DOHH2 (cell line): ENCODE data around the gene MYZAP.

Experiments used
- H3F3A ChIP-seq: fragments of 200-600 bp; sonication (generic), shearing (Covaris generic); 2 replicates; pipeline ENCODE4 v1.6.0; 2016; ENCODE audit warnings: antibody characterized with exemption, mild to moderate bottlenecking; ENCODE audit not compliant: control insufficient read depth, insufficient read depth
- H3K27ac ChIP-seq: fragments of 200-600 bp; sonication (generic); 2 replicates; pipeline ENCODE4 v1.5.1; 2014; ENCODE audit warnings: low read depth, mild to moderate bottlenecking, low read length, moderate library complexity
- H3K27me3 ChIP-seq: fragments of 200-600 bp; sonication (generic); 2 replicates; pipeline ENCODE4 v1.6.1; 2014; ENCODE audit warnings: mild to moderate bottlenecking, low read length, mixed read lengths; ENCODE audit not compliant: control insufficient read depth
- H3K36me3 ChIP-seq: fragments of 200-600 bp; sonication (generic); 2 replicates; pipeline ENCODE4 v1.6.1; 2014; ENCODE audit warnings: mild to moderate bottlenecking, low read length, moderate library complexity, mixed read lengths; ENCODE audit not compliant: control insufficient read depth
- H3K4me1 ChIP-seq: fragments of 200-600 bp; sonication (generic); 2 replicates; pipeline ENCODE4 v1.6.1; 2014; ENCODE audit warnings: mild to moderate bottlenecking, low read length, mixed read lengths; ENCODE audit not compliant: control insufficient read depth
- H3K4me2 ChIP-seq: fragments of 200-600 bp; sonication (generic); 2 replicates; pipeline ENCODE4 v1.6.0; 2014; ENCODE audit warnings: mild to moderate bottlenecking, low read length, moderate library complexity
- H3K4me3 ChIP-seq: fragments of 200-600 bp; sonication (generic); 2 replicates; pipeline ENCODE4 v1.5.1; 2014; ENCODE audit warnings: mild to moderate bottlenecking, low read length, mixed read lengths
- H3K79me2 ChIP-seq: fragments of 200-600 bp; sonication (generic); 2 replicates; pipeline ENCODE4 v1.6.1; 2014; ENCODE audit warnings: mild to moderate bottlenecking, low read length, mixed read lengths; ENCODE audit not compliant: control insufficient read depth
- H3K9me2 ChIP-seq: fragments of 200-600 bp; sonication (generic); replicated peaks from 2 replicates; pipeline ENCODE4 v1.6.1; 2014; ENCODE audit warnings: mild to moderate bottlenecking, low read length, mixed read lengths; ENCODE audit not compliant: control insufficient read depth
- H3K9me3 ChIP-seq: fragments of 200-600 bp; sonication (generic); 2 replicates; pipeline ENCODE4 v1.6.1; 2014; ENCODE audit warnings: antibody characterized with exemption, low read length, mixed read lengths; ENCODE audit not compliant: control insufficient read depth, insufficient read depth
- H4K20me1 ChIP-seq: fragments of 200-600 bp; sonication (generic); 2 replicates; pipeline ENCODE4 v1.6.0; 2014; ENCODE audit warnings: low read depth, mild to moderate bottlenecking, antibody characterized with exemption, low read length, moderate library complexity; ENCODE audit not compliant: control insufficient read depth, insufficient read depth
- CTCF ChIP-seq: fragments of 200-600 bp; sonication (generic); IDR thresholded peaks from one replicate; pipeline ENCODE4 v1.5.1; 2014; ENCODE audit warnings: antibody characterized with exemption, mild to moderate bottlenecking, low read depth, low read length; ENCODE audit not compliant: poor library complexity, severe bottlenecking
- EZH2phosphoT487 ChIP-seq: fragments of 200-600 bp; sonication (generic); IDR thresholded peaks from 2 replicates; pipeline ENCODE4 v1.6.1; 2017; ENCODE audit warnings: borderline replicate concordance, mild to moderate bottlenecking, antibody characterized with exemption, low read length, moderate library complexity, mixed read lengths

Gene MYZAP

DNA sequence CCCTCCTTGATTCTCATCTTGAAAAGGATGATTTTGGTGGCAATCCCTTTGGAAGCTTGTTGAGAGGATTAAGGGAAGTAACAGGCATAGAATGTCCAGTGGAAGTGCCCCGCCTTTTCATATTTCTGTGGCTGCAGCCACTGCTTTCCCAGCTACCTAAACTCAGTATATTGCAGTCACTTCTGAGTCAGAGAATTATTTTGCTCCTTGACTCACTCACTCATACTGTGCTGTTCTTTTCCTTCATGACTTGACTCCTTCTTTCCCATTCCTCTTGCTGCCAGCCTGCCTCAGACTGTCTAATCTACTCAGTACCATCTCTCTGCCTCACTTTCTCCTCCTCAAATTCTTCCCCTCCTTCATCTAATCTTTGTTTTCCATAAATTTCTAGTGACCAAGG, 88.3 kb downstream of the MYZAP start:
- Histone ChIP-seq H3K9me3 (no peaks in the 10 kb centered on the region), H3K36me3 (no peaks in the 10 kb centered on the region), H3K27me3 (peaks cover 6% of the 10 kb centered on the region; the same call in 1 of the 2 replicates), H4K20me1 (no peaks in the 10 kb centered on the region), H3F3A (no peaks in the 10 kb centered on the region), H3K9me2 (no peaks in the 10 kb centered on the region), H3K27ac (no peak overlapping the region), H3K4me2 (no peak overlapping the region), H3K4me3 (no peak overlapping the region), H3K4me1 (no peaks in the 10 kb centered on the region), H3K79me2 (no peaks in the 10 kb centered on the region)
- TF ChIP-seq CTCF: no peak
- no peak for TF ChIP-seq EZH2phosphoT487

DNA sequence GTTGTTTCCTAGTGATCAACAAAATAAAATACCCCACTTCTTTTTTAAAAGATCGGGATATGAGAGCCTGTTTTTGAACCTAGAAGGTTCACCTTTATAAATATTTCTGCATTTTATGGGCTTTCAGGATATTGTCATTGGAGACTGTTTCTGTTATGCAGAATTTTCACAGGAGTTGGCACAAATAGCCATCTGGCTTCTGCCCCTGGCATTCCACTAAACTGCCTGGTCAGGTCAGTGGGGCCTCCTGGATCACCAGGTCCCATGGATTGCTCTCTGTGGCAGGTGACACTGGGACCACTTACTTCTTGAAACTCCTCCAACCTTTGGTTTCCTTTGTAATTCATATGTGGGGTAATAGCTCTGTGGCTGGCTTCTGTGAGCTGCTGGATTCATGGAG, 89.3 kb downstream of the MYZAP start:
- TF ChIP-seq CTCF (no peak), EZH2phosphoT487 (no peak)
- no peaks in the 10 kb centered on the region for H3K36me3 ChIP-seq

DNA sequence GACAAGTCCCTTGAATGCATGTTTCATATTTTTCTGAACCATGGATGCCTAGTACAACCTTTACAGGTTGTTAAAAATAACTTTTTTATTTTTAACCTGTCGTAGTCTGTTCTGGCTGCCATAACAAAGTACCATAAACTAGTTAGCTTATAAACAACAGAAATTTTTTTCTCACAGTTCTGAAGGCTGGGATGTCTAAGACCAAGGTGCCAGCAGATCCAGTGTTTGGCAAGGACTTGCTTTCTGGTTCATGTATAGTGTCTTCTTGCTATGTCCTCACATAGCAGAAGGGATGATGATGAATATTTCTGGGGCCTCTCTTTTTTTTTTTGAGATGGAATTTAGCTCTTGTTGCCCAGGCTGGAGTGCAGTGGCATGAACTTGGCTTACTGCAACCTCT, 91.8 kb downstream of the MYZAP start:
- H3K27ac ChIP-seq: no peak overlapping the region
- peaks cover 3% of the 10 kb centered on the region; the same call in 1 of the 2 replicates for H3K27me3 ChIP-seq
- H3K9me2 ChIP-seq: no peaks in the 10 kb centered on the region
- no peak overlapping the region for H3K4me2 ChIP-seq
- no peak overlapping the region for H3K4me3 ChIP-seq
- no peaks in the 10 kb centered on the region for H3F3A ChIP-seq
- H3K79me2 ChIP-seq: no peaks in the 10 kb centered on the region
- H4K20me1 ChIP-seq: no peaks in the 10 kb centered on the region
- no peaks in the 10 kb centered on the region for H3K9me3 ChIP-seq
- H3K4me1 ChIP-seq: no peaks in the 10 kb centered on the region
- no peaks in the 10 kb centered on the region for H3K36me3 ChIP-seq
- no peak for TF ChIP-seq EZH2phosphoT487
- no peak for TF ChIP-seq CTCF

More for the DNA sequence above, 89.3 kb downstream of the MYZAP start:
- no peak overlapping the region for H3K27ac ChIP-seq
- H3K4me3 ChIP-seq: no peak overlapping the region
- no peaks in the 10 kb centered on the region for H3F3A ChIP-seq
- H3K9me2 ChIP-seq: no peaks in the 10 kb centered on the region
- H3K79me2 ChIP-seq: no peaks in the 10 kb centered on the region
- H3K4me2 ChIP-seq: no peak overlapping the region
- H4K20me1 ChIP-seq: no peaks in the 10 kb centered on the region
- H3K9me3 ChIP-seq: no peaks in the 10 kb centered on the region
- H3K4me1 ChIP-seq: no peaks in the 10 kb centered on the region
- peaks cover 3% of the 10 kb centered on the region; the same call in 1 of the 2 replicates for H3K27me3 ChIP-seq
